ENCODE results near the gene THRAP3. TPM values are rescaled to one million over a fixed set of nuclear protein-coding genes. Genes with fewer than 3 reads are reported as not detected.
"Not testable (repeated sequence)": the region's sequence is repeated elsewhere in the genome, so short reads cannot be mapped to it uniquely, and the experiment has no call there.

THRAP3 gene
- total and polyA plus RNA-seq, 5 donors: 32.6 to 85.5 (median 75.5) TPM

GRCh38 chr1:36230279-36230678, 6.0 kb downstream of the THRAP3 start:
- not testable (repeated sequence) for H3K27ac ChIP-seq (ENCODE audit: low read length)

GRCh38 chr1:36231191-36231590, 6.9 kb downstream of the THRAP3 start:
- intact Hi-C loops (cut with DNase I): loop anchor here in 2 of 4 donors (10.0 kb wide), 1 partner anchor 54 kb away; no protein-coding TSS in a partner anchor
- Histone ChIP-seq H3K27me3 (ENCODE audit: control insufficient read depth, insufficient read depth) (no peaks in the 10 kb centered on the region), H3K9me3 (ENCODE audit: control insufficient read depth, low read length) (no peaks in the 10 kb centered on the region), H3K4me3 (ENCODE audit: low read length) (no peak overlapping the region), H3K4me1 (ENCODE audit: control insufficient read depth, insufficient read depth, low read length) (peaks cover 1% of the 10 kb centered on the region), H3K27ac (ENCODE audit: low read length) (no peak overlapping the region)
- DNase-seq (no peak), ATAC-seq (no peak)
- 47% methylated on average over 1 of the region's 1 CpG for WGBS

More at GRCh38 chr1:36230279-36230678, 6.0 kb downstream of the THRAP3 start:
- not testable (repeated sequence) for H3K9me3 ChIP-seq (ENCODE audit: control insufficient read depth, low read length); H3K4me1 ChIP-seq (ENCODE audit: control insufficient read depth, insufficient read depth, low read length); ATAC-seq; H3K27me3 ChIP-seq (ENCODE audit: control insufficient read depth, insufficient read depth); H3K4me3 ChIP-seq (ENCODE audit: low read length); DNase-seq
- intact Hi-C loops (cut with DNase I): loop anchor here in 2 of 4 donors (10.0 kb wide), 1 partner anchor 55 kb away; no protein-coding TSS in a partner anchor
- WGBS: 91% methylated on average over 12 of the region's 12 CpGs

- H3K27ac ChIP-seq (ENCODE audit: low read length): peak overlapping the region; percentile 19
- no peaks in the 10 kb centered on the region for H3K9me3 ChIP-seq (ENCODE audit: control insufficient read depth, low read length)
- WGBS: 83% methylated on average over 11 of the region's 11 CpGs
- peaks cover 3% of the 10 kb centered on the region for H3K4me1 ChIP-seq (ENCODE audit: control insufficient read depth, insufficient read depth, low read length)
- no peaks in the 10 kb centered on the region for H3K27me3 ChIP-seq (ENCODE audit: control insufficient read depth, insufficient read depth)
- intact Hi-C loops (cut with DNase I): loop anchor here in 2 of 4 donors (10.0 kb wide), 1 partner anchor 52 kb away; no protein-coding TSS in a partner anchor
- no peak overlapping the region for H3K4me3 ChIP-seq (ENCODE audit: low read length)
- DNase-seq (no peak), ATAC-seq (no peak)
Observed at GRCh38 chr1:36232212-36233095, 8.2 kb downstream of the THRAP3 start.

DNA sequence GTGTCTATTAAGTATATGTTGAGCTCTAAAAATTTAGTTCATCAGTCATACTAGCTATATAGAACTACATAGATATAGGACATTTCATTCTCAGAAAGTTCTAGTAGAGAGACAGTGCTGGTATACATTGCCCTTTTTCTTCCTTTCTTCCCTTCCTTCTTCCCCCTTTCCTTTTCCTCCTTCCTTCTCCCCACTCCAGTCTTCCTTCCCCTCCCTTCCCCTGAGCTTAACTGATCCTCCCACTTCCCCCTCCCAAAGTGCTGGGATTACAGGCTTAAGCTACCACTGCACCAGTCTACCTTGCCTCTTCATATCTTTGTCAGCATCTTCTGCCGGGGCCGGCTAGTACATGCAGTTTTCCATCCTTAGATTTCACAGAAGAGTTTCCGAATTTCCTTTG, 12.1 kb downstream of the THRAP3 start:
- no peaks in the 10 kb centered on the region for H3K9me3 ChIP-seq (ENCODE audit: control insufficient read depth, low read length)
- H3K27me3 ChIP-seq (ENCODE audit: control insufficient read depth, insufficient read depth): no peaks in the 10 kb centered on the region
- ATAC-seq (no peak), DNase-seq (no peak)
- no peak overlapping the region for H3K4me3 ChIP-seq (ENCODE audit: low read length)
- intact Hi-C loops (cut with DNase I): loop anchor here in 2 of 4 donors (10.0 kb wide), 1 partner anchor 48 kb away; no protein-coding TSS in a partner anchor
- no peak overlapping the region for H3K27ac ChIP-seq (ENCODE audit: low read length)
- 45% methylated on average over 3 of the region's 3 CpGs for WGBS
- peaks cover 6% of the 10 kb centered on the region for H3K4me1 ChIP-seq (ENCODE audit: control insufficient read depth, insufficient read depth, low read length)

GRCh38 chr1:36238433-36238832, 14.2 kb downstream of the THRAP3 start:
- no peaks in the 10 kb centered on the region for H3K9me3 ChIP-seq (ENCODE audit: control insufficient read depth, low read length)
- H3K27ac ChIP-seq (ENCODE audit: low read length): peak overlapping the region; percentile 29
- H3K27me3 ChIP-seq (ENCODE audit: control insufficient read depth, insufficient read depth): no peaks in the 10 kb centered on the region
- DNase-seq (no peak), ATAC-seq (no peak)
- no peak overlapping the region for H3K4me3 ChIP-seq (ENCODE audit: low read length)
- intact Hi-C loops (cut with DNase I): loop anchor here in 2 of 4 donors (10.0 kb wide), 1 partner anchor 46 kb away; no protein-coding TSS in a partner anchor
- 57% methylated on average over 2 of the region's 2 CpGs for WGBS
- H3K4me1 ChIP-seq (ENCODE audit: control insufficient read depth, insufficient read depth, low read length): peaks cover 6% of the 10 kb centered on the region

DNA sequence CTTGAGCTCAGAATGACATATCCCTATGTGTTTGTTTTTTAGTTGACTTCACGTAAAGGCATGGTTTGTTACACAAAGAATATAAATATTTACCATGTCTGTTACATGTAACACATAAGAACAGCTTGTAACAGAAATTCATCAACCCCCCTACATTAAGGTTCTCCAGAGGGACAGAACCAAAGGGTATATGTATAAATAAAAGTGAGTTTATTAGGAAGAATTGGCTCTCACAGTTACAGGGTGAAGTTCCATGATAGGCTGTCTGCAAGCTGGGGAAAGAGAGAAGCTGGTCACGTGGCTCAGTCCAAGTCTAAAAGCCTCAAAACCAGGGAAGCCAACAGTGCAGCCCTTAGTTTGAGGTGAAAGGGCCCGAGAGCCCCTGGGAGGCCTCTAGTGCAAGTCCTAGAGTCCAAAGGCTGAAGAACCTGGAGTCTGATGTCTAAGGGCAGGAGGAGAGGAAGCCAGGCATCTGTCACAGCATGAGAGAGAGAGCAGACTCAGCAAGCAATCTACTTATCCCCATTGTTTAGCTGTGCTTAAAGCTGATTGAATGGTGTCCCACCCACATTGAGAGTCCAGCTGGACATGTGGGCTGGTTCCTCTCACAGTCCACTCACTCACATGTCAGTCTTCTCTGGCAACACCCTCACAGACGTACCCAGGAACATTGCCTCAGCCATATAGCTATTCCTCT, 15.8 kb downstream of the THRAP3 start:
- ATAC-seq (peak; percentile 88 to 89), DNase-seq (no peak)
- Histone ChIP-seq H3K4me3 (ENCODE audit: low read length) (no peak overlapping the region), H3K27ac (ENCODE audit: low read length) (peak overlapping the region; percentile 77), H3K27me3 (ENCODE audit: control insufficient read depth, insufficient read depth) (no peaks in the 10 kb centered on the region), H3K4me1 (ENCODE audit: control insufficient read depth, insufficient read depth, low read length) (peaks cover 6% of the 10 kb centered on the region), H3K9me3 (ENCODE audit: control insufficient read depth, low read length) (no peaks in the 10 kb centered on the region)
- 33% methylated on average over 4 of the region's 4 CpGs for WGBS
- intact Hi-C loops (cut with DNase I): loop anchor here in 2 of 4 donors (10.0 kb wide), 1 partner anchor 45 kb away; no protein-coding TSS in a partner anchor

DNA sequence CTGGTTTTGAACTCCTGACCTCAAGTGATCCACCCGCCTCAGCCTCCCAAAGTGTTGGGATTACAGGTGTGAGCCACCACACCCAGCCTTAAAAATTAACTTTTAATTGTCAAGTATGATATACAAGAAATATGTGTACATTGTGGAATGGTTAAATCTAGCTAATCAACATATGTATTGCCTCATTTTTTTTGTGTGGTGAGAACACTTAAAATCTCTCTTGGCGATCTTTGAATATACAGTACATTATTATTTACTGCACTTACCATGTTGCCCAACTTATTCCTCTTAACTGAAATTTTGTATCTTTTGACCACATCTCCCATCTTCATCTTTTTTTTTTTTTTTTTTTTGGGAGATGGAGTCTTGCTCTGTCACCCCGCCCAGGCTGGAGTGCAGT, 23.3 kb downstream of the THRAP3 start:
- intact Hi-C loops (cut with DNase I): no loop called here
- Histone ChIP-seq H3K9me3 (ENCODE audit: control insufficient read depth, low read length) (no peaks in the 10 kb centered on the region), H3K4me3 (ENCODE audit: low read length) (no peak overlapping the region), H3K4me1 (ENCODE audit: control insufficient read depth, insufficient read depth, low read length) (peaks cover 8% of the 10 kb centered on the region), H3K27ac (ENCODE audit: low read length) (peak overlapping the region; percentile 28), H3K27me3 (ENCODE audit: control insufficient read depth, insufficient read depth) (no peaks in the 10 kb centered on the region)
- WGBS: 94% methylated on average over 3 of the region's 3 CpGs
- ATAC-seq (no peak), DNase-seq (no peak)

DNA sequence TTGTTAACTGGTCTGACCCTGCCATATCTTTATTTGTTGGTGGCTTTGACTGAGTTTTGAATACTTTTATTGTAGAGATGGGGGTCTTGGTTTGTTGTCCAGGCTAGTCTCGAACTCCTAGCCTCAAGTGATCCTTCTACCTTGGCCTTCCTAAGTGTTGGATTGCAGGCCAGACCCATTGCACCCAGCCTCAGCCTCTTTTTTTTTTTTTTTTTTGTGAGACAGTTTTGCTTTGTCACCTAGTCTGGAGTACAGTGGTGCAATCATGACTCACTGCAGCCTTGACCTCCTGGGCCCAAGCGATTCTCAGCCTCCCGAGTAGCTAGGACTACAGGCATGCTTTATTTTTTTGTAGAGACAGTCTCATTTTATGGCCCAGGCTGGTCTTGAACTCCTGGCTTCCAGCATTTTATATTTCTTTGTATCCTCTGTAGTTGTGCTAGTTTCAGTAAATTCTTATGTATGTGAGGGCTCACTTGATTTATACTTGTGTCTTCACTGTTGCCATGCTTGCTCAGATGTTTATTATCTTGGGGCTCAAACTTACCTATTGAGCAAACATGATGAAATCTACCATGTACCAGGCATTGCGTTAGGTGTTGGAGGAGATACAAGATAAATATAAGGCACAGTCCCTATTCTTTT, 24.1 kb downstream of the THRAP3 start:
- ATAC-seq (peak; percentile 83 to 91), DNase-seq (peak in 2 of 3 donors; percentile 71 to 75)
- H3K27me3 ChIP-seq (ENCODE audit: control insufficient read depth, insufficient read depth): no peaks in the 10 kb centered on the region
- intact Hi-C loops (cut with DNase I): no loop called here
- peaks cover 9% of the 10 kb centered on the region for H3K4me1 ChIP-seq (ENCODE audit: control insufficient read depth, insufficient read depth, low read length)
- no peak overlapping the region for H3K4me3 ChIP-seq (ENCODE audit: low read length)
- no peak overlapping the region for H3K27ac ChIP-seq (ENCODE audit: low read length)
- H3K9me3 ChIP-seq (ENCODE audit: control insufficient read depth, low read length): no peaks in the 10 kb centered on the region
- WGBS: 50% methylated on average over 4 of the region's 4 CpGs

DNA sequence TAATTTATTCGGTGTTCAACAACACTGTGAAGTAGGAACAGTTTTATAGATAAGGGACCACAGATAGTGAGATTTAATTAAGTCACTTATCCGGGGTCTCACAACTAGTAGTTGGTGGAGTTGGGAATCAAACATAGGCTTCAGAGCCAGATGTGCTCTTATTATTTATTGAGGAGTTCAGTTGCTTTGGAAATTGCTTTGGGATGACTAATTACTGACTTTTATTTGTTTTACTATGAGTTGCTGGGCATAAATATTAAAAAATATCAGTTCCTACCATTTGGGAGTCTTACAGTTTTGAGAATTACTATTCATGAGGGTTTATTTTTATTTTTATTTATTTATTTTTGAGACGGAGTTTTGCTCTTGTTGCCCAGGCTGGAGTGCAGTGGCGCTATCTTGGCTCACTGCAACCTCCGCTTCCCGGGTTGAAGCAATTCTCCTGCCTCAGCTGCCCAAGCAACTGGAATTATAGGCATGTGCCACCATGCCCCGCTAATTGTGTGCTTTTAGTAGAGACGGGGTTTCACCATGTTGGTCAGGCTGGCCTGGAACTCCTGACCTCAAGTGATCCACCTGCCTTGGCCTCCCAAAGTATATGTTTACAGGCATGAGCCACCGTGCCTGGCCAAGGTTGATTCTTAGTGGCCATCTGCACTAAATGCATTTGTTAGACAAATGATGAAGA, 27.7 kb downstream of the THRAP3 start:
- no peak for DNase-seq
- intact Hi-C loops (cut with DNase I): no loop called here
- Histone ChIP-seq H3K9me3 (ENCODE audit: control insufficient read depth, low read length) (no peaks in the 10 kb centered on the region), H3K27me3 (ENCODE audit: control insufficient read depth, insufficient read depth) (no peaks in the 10 kb centered on the region), H3K27ac (ENCODE audit: low read length) (no peak overlapping the region), H3K4me1 (ENCODE audit: control insufficient read depth, insufficient read depth, low read length) (peaks cover 11% of the 10 kb centered on the region), H3K4me3 (ENCODE audit: low read length) (no peak overlapping the region)
- WGBS: 62% methylated on average over 9 of the region's 9 CpGs
- ATAC-seq: no peak

DNA sequence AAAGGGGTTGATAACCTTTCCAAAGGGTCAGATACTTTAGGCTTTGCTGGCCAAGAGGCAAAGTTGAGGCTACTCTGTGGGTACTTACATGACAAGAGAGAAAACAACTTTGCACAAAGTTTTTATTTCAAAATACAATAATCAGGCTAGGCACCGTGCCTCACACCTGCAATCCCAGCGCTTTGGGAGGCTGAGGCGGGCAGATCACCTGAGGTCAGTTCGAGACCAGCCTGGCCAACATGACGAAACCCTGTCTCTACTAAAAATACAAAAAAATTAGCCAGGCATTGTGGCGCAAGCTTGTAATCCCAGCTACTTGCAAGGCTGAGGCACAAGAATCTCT, 28.2 kb downstream of the THRAP3 start:
- intact Hi-C loops (cut with DNase I); H3K27ac ChIP-seq (ENCODE audit: low read length); H3K9me3 ChIP-seq (ENCODE audit: control insufficient read depth, low read length); H3K27me3 ChIP-seq (ENCODE audit: control insufficient read depth, insufficient read depth); ATAC-seq; DNase-seq; H3K4me3 ChIP-seq (ENCODE audit: low read length): not testable (repeated sequence)
- peaks cover 13% of the 10 kb centered on the region for H3K4me1 ChIP-seq (ENCODE audit: control insufficient read depth, insufficient read depth, low read length)
- WGBS: 91% methylated on average over 6 of the region's 6 CpGs

All from right cardiac atrium (tissue), 5 donors.